ENCODE results near the gene RBM4. TPM values are rescaled to one million over a fixed set of nuclear protein-coding genes. Genes with fewer than 3 reads are reported as not detected.

RBM4 gene
- total and polyA plus RNA-seq, 2 of the 13 experiments (the other 11 are each of a cell fraction or from before 2014, with no cell fraction given): 126 to 136 TPM

GRCh38 chr11:66592457-66593302 lies 45.8 kb upstream of the RBM4 start, which contains the start of the genes CCDC87 and CCS (continued):
- TF ChIP-seq, protein P1, sequence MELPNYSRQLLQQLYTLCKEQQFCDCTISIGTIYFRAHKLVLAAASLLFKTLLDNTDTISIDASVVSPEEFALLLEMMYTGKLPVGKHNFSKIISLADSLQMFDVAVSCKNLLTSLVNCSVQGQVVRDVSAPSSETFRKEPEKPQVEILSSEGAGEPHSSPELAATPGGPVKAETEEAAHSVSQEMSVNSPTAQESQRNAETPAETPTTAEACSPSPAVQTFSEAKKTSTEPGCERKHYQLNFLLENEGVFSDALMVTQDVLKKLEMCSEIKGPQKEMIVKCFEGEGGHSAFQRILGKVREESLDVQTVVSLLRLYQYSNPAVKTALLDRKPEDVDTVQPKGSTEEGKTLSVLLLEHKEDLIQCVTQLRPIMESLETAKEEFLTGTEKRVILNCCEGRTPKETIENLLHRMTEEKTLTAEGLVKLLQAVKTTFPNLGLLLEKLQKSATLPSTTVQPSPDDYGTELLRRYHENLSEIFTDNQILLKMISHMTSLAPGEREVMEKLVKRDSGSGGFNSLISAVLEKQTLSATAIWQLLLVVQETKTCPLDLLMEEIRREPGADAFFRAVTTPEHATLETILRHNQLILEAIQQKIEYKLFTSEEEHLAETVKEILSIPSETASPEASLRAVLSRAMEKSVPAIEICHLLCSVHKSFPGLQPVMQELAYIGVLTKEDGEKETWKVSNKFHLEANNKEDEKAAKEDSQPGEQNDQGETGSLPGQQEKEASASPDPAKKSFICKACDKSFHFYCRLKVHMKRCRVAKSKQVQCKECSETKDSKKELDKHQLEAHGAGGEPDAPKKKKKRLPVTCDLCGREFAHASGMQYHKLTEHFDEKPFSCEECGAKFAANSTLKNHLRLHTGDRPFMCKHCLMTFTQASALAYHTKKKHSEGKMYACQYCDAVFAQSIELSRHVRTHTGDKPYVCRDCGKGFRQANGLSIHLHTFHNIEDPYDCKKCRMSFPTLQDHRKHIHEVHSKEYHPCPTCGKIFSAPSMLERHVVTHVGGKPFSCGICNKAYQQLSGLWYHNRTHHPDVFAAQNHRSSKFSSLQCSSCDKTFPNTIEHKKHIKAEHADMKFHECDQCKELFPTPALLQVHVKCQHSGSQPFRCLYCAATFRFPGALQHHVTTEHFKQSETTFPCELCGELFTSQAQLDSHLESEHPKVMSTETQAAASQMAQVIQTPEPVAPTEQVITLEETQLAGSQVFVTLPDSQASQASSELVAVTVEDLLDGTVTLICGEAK (IDR thresholded peaks at IDR 0.05): no peak
- TF ChIP-seq, protein P1 (CRISPR knock-in tag; IDR thresholded peaks at IDR 0.05): peak; percentile 20
- TF ChIP-seq ZNF546 (CRISPR knock-in tag; conservative IDR thresholded peaks at IDR 0.05) (peak; percentile 91; the same call in 1 of the 2 replicates), FOXA3 (CRISPR knock-in tag; IDR thresholded peaks at IDR 0.05) (no peak), ESRRA (CRISPR knock-in tag; IDR thresholded peaks at IDR 0.05; ENCODE audit: low read depth) (peak; percentile 94), ZNF569 (CRISPR knock-in tag; IDR thresholded peaks at IDR 0.05; ENCODE audit: borderline replicate concordance) (peak; percentile 75; the same call in 1 of the 2 replicates), RAD21 (CRISPR knock-in tag; IDR thresholded peaks at IDR 0.05) (peak; percentile 91), ZBED4 (CRISPR knock-in tag; IDR thresholded peaks at IDR 0.05; ENCODE audit: borderline replicate concordance) (peak; percentile 54; the same call in 1 of the 2 replicates), ZNF549 (CRISPR knock-in tag; IDR thresholded peaks at IDR 0.05) (no peak), ZNF292 (CRISPR knock-in tag; IDR thresholded peaks at IDR 0.05; ENCODE audit: borderline replicate concordance, low read depth) (peak; percentile 97), ZNF205 (CRISPR knock-in tag; IDR thresholded peaks at IDR 0.05) (peak; percentile 16), SMAD9 (CRISPR knock-in tag; IDR thresholded peaks at IDR 0.05) (no peak), TOE1 (CRISPR knock-in tag; IDR thresholded peaks at IDR 0.05) (peak; percentile 85)
- TF ChIP-seq, protein P2, sequence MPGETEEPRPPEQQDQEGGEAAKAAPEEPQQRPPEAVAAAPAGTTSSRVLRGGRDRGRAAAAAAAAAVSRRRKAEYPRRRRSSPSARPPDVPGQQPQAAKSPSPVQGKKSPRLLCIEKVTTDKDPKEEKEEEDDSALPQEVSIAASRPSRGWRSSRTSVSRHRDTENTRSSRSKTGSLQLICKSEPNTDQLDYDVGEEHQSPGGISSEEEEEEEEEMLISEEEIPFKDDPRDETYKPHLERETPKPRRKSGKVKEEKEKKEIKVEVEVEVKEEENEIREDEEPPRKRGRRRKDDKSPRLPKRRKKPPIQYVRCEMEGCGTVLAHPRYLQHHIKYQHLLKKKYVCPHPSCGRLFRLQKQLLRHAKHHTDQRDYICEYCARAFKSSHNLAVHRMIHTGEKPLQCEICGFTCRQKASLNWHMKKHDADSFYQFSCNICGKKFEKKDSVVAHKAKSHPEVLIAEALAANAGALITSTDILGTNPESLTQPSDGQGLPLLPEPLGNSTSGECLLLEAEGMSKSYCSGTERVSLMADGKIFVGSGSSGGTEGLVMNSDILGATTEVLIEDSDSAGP (CRISPR knock-in tag; IDR thresholded peaks at IDR 0.05; ENCODE audit: borderline replicate concordance): peak; percentile 96

Data from HepG2 (cell line).